ENCODE measurements around the gene VMAC. TPM values are rescaled to one million over a fixed set of nuclear protein-coding genes. Genes with fewer than 3 reads are reported as not detected.
"Not testable (repeated sequence)": the region's sequence is repeated elsewhere in the genome, so short reads cannot be mapped to it uniquely, and the experiment has no call there.

VMAC gene
- polyA plus RNA-seq, 12 donors: 2.1 to 6.3 (median 4.0) TPM; not detected in 1

DNA sequence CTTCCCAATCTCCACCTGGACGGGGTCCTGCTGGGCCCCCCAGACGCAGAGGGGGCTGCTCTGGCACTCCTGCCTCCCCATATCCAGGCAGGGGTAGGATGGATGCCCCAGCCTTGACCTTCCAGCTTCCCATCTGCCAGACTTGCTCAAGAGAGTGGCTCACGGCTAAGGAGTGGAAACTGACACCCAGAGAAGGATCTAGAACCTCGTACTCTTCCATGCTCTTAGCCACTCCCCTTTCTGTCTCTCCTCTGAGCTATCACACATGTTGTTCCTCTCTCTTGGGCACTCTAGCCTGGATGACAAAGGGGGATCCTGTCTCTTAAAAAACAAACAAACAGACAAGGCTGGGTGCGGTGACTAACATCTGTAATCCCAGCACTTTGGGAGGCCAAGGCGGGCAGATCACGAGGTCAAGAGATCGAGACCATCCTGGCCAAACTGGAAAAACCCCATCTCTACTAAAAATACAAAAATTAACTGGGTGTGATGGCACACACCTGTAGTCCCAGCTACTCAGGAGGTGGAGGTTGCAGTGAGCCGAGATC lies 22.2 kb upstream of the VMAC start:
- no peak for DNase-seq

DNA sequence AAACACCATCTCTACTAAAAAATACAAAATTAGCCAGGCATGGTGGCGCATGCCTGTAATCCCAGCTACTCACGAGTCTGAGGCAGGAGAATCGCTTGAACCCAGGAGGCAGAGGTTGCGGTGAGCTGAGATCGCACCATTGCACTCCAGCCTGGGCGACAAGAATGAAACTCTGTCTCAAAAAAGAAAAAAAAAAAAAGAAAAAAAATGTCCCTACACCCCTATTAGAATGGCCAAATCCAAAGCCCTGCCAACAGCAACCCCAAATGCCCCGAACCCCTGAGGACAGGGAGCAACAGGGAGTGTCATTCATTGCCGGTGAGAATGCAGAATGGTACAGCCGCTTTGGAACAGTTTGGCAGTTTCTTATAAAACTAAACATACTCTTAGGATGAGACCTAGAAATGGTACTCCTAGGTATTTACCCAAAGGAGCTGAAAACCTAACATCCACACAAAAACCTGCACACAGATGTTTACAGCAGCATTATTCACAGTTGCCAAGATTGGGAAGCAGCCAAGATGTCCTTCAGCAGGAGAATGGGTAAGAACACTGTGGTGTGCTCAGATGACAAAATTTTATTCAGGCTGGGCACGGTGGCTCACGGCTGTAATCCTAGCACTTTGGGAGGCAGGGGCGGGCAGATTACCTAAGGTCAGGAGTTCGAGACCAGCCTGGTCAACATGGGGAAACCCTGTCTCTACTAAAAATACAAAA lies 21.4 kb upstream of the VMAC start:
- not testable (repeated sequence) for DNase-seq

DNA sequence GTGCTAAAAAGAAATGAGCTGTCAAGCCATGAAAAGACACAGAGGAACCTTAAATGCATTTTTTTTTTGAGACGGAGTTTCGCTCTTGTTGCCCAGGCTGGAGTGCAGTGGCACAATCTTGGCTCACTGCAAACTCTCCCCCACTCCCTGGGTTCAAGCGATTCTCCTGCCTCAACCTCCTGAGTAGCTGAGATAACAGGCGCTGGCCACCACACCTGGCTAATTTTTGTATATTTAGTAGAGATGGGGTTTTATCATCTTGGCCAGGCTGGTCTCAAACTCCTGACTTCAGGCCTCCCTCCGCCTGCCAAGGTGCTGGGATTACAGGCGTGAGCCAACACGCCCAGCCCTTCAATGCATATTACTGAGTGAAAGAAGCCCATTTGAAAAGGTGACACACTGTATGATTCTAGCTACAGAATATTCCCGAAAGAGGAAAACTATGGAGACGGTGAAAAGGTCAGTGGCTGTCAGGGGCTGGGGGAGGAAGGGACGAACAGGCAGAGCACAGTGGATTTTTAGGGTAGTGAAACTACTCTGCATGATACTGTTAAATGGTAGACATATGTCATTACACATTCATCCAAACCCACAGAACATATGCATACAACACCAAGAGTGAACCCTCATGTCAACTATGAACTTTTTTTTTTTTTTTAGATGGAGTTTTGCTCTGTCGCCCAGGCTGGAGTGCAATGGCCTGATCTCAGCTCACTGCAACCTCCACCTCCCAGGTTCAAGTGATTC lies 20.4 kb upstream of the VMAC start:
- DNase-seq: not testable (repeated sequence)

DNA sequence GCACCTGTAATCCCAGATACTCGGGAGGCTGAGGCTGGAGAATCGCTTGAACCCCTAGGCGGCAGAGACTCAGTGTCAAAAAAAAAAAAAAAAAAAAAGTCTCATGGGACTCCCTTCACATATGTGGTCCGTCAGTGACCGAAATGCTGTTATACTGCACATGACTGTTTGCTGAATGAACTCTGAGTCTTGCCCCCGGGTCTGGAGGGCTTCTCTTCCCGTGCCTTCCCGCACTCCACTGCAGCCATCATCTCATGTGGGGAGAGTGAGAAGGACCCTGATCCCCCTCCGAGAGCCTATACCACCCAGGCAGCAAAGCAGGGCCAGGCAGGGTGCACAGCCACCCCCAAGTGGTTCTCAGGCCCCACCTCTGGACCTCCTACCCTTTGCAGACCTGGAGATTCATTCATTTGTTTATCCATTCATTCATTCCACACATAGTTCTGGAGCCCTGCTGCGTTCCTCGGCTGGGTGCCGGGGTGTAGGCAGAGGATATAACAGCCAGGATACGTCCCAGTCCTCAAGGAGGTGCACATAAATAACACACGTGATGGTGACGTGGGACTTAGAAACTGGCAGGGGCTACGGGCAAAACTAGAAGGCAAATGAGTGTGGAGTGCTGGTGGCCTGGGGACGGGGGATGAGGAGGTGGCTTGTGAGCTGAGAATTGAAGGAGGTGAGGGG lies 15.2 kb upstream of the VMAC start:
- no peak for DNase-seq

DNA sequence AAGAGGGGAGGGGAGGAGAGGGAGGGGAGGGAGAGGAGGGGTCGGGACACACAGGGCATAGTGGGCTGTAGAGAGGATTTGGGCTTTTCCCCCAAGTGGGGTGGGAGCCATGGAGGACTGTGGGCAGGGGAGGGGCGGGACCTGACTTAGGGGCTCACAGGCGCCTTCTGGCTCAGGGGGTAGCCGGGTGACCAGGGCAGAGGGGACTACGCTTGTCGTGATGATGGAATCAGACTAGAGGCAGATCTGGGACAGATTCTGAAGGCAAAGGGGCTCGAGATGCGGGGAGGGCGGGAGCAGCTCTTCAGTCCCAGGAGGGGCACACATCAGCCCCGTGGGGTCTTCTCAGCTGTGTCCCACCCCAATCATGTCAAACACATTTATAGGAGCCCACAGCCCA lies 14.6 kb upstream of the VMAC start:
- no peak for DNase-seq

DNA sequence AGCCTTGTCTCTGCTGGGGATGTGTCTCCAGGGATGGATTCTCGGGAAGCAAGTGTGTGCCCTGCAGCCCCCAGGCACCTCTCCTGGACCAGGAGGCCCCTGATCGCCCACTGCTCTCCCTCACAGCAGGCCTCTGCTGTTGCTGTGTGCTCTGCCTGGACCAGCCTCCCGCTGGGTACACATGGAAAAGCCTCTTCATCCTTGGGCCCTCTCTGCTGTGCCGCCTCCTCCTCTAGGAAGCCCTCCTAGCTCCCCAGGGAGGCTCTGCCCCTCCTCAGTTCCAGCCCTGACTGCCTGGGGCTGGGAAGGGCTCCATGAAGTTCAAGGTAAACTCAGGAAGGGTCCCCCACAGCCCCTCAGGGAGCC lies 13.1 kb upstream of the VMAC start:
- DNase-seq: no peak

DNA sequence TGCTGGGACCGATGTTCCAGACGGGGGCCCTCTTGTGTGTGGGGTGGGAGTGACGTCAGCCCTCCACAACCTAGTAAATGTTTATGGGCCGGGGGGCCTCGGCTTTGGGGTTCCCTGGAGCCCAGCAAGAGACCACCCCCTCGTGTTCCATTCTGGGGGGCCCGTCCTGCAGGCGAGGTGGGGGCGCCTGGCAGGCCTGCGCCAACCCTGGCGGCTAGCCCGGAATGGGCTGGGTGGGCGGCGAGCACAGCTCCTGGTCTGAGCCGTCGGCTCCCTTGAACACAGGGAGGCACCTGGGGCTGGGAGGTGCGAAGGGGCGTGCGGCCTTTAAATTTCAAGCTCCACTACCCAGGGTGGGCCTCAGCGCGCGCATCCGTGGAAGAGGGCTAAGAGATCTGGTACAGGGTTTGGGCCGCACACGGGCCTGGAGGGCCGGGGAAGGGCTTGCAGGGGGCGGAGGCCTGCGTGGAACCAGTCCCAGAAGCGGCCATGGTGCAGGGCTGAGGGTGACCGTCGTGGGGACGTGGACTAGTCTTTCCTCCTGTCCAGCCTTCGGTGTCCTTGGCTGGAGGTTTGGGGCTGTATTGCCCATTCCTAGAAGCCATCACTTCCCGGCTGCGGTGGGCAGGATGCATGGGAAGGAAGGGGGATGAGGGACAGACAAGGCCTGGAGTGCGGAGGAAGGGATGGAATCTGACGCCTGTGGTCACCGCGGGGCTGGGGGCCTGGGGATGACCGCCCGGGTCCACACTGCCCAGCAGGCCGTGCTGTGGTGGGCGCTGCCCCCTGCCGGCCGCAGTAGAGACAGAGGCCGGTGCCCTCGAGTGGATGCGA lies 12.5 kb upstream of the VMAC start:
- DNase-seq: no peak

DNA sequence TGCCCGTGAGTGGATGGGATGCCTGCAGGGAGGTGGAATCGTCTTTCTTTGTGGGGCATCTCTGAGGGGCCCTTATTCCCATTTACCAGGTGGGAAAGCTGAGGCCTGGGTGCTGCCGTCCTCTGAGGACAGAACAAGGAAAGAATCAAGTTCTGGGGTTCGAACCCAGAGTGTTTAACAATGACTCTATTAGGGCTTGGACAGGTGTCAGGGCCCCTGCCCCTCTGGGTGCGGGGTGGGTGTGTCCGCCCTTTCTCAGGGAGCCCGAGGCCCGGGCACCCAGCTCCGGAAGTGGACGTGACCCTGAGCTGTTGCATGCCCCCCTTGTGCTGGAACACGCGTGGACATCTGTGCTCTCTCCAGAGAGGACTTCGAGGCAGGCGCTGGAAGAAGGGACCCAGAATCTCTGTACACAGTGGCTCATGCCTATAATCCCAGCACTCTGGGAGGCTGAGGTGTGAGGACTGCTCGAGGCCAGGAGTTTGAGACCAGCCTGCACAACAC lies 11.8 kb upstream of the VMAC start:
- DNase-seq: no peak

DNA sequence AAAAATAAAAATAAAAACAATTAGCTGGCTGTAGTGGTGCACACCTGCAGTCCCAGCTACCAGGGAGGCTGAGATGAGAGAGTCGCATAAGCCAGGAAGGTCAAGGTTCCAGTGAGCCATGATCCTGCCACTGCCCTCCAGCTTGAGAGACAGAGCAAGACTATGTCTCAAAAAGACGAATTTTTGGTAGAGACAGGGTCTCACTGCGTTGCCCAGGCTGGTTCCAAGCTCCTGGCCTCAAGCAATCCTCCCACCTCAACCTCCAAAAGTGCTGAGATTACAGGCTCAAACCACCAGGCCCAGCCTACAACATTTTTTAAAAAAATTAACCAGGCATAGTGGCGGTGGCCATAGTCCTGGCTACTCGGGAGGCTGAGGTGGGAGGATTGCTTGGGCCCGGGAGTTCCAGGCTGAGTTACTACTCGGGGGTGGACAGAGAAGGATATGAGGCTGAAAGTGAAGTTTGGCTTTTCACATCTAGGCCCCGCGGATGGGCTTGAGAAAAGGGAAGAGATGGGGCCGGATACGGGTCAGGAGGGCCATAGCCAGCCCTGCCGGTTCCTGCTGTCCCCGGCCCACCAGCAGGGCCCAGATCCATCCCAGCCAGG lies 11.3 kb upstream of the VMAC start:
- DNase-seq: no peak

DNA sequence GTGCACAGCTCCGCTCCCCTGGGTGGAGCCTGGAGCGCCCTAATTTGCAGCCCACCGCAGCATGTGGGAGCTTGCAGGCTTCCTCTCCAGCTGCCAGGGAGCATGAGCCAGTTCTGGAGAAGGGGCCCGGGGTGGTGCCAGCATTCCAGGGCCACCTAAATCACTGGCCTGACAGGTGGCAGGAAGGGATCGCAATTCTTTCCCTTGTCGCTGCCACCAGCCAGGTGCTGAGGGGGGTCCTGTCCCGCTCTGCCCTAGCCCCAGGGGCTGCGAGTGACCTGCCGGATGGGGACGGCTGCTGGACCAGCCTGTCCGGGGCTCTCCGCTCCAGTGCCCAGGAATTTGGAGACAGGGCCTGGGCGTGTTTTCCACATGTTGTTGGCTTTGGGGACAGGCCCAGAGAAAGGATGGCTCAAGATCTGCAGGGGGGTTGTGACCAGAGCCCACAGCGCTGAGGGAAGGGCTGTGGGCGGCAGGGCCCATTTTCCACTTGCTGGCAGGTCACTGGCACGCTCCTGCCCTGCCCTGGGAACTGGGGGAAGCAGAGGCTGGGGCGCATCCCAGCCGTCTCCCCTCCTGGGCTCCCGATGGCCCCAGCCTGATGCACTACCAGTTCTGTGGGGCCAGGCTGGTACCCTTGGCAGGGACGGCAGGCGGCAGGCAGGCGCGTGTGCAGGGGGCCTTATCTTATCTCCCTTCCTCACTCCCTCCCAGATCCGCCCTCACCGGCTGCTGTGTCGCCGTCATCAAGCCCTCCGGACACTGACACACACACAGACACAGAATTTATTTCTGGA lies 10.6 kb upstream of the VMAC start:
- no peak for DNase-seq

DNA sequence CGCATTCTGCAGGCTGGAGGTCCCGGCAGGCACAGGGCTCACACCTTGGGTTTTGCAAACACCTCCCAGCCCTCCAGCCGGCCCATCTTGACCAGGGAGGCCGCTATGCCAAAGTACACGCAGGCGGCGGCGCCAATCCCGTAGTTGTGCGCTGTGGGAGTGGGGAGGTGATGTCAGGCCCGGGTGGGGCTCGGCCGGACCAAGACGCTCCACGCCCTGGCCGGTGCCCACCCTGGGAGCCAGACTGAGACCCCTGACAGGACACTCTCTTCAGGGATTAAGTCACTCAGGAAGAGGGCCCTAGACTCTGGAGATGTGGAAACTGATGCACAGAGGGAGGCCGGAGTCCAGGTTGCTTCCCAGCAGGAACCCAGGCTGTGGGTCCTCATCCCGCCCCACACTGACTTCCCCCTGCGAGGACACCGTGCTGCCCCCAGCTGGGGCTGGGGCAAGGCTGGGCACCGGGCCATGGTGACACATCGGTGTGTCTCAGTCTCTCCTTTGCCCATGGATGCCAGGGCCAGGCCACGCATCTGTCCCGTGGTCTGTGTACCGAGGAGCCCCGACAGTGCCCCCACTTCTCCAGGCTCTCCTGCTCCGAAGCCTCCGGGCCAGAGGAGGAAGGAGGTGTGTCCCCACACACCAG lies 9.8 kb upstream of the VMAC start:
- DNase-seq: no peak

DNA sequence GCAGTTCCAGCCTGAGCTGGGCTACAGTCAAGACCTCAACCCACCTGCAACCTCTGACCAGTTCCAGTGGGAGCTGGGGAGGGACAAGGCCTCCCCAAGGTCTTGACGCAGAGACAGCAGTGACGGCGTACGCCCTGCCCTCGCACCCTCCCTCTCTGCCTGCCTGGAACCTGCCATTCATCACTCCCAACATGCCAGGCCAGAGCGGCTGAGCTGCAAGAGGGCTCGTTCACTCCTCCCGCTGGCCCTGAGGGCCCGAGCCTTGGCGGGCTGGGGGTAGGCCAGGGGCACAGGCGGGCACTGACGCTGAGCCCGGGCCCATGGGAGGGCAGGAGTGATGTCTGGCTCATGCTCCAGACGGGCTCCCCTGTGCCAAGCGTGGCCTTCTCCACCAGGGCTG lies 9.3 kb upstream of the VMAC start:
- no peak for DNase-seq

DNA sequence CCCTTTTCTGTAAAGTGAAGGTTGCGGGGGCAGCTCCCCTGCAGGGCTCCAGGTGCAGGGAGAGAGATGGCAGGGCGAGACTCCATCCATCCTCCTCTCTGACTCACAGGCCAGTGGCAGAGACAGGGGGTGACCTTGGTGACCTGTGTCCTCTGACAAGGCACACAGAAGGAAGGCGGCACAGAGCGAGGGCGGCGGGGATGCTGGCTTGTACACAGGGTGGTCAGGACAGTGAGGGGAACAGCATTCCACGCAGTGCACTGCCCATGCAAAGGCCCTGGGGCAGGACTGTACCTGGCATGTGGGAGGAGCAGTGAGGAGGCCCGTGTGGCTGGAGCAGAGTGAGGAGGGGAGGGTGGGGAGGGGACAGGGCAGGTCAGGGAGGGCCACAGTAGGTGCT lies 8.8 kb upstream of the VMAC start:
- DNase-seq: no peak

DNA sequence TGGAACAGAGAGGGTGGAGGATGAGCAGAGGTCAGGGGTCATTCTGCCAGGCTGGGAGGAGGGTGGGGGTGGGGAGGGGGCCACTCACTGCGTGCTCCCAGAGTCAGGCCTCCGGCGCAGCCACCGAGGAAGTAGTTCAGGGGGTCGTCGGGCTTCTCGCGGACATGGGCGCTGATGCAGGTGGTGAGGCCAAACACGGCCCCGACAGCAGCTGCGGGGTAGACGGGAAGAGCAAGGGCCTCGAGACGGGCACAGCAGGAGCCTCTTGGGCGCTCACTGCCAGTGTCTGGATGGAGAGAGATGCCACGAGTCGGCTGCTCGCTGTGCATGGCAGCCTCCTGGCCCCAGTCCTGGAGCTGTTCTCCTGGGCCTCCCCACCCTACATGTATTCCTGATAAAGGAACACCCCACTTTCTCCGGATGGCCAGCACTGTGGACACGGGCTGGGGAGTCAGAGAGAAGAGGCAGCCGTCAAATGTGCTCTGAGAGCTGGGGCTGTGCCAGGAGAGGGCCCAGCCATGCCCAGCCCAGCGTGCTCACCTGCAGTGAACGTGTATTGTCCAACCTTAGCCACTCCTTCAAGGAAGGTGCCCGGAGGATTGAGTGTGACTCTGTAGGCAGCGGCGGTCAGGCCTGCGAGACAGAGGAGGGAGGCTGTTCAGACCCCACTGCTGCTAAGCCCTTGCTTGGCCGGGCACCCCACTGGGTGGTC lies 8.2 kb upstream of the VMAC start:
- no peak for DNase-seq

DNA sequence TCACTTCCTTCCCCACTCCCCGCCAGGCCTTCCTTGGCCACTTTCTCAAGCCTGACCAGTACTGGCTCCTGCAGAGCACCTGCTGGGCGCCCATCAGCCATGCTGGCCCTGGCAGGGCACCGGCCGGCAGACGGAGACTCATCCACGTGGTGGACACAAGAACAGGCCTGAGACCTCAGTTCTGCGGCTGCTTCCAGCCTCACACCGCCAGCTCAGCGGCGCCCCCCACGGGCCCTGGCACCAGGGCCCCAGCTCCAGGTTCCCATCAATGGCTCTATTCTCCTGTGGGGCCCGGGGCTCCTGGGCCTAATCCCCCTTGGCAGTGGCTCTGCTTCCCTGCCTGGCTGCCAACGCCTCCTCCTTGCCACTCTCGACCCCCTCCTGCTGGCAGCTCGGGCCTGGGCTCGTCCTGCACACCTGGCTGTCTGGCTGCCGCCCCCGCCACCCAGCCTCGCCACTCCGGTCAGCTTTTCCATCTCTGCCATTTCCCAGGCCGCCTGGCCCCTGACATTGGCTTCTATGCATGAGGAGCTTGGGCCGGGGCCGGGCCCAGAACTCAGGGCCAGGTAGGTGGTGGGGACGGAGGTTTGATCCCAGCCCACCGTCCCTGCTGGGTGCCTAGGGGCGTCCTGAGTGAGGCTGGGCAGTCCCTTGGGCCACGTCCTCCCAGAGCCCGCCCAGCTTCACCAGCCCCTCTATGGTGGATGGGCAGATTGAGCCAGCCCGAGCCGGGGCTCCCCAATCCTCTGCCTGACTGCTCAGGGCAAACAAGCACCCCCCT lies 7.3 kb upstream of the VMAC start:
- no peak for DNase-seq

DNA sequence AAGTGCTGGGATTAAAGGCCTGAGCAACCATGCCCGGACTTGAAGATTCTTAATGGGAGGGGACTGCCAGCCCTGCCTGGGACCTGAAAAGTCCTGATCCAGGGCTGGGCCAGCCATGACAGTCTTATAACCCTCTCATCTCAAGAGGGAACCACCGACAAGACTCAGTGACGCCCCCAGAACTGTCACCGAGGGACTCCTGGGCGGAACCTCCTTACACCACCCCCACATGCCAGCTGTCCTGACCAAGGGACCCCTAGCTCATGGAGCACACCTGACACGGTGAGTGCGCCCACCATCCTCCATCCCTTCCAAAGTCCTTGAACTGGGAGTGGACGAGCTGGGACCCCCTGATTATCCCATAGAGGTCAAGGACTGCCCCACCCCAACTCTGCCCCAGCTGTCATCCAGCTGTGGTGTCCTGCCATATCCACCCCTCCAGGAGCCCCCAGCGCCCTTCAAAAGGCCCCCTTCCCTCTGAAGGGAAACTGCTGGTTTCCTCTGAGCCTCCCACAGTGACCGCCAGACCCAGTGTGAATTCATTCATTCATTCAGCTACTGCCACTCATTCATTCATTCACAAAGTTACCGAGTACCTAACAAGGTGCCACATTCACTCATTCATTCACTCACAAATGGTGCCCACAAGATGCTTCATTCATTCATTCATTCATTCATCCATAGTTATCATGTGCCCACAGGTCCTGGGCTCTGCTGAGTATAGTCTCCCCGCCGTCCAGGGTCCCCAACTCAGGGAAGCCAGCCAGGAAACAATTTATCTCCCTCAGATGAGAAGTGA lies 4.7 kb upstream of the VMAC start:
- no peak for DNase-seq

DNA sequence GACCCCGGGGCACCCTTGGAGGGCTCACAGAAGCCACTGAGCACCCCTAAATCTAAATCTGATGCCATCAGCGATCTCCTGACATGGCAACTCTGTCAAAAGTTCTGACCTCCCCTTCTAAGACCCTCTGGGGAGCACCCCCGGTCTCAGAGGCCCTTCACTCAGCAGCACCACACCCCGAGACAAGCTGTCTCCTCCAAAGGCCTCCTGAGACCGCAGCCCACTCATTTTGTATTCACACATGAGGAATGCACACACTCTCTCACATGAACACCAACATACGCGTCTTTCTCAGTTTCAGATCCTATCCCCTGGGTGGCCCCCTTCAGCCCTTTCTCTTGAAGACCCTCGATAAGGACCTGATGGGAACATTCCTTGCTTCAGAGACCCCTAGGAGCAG lies 3.7 kb upstream of the VMAC start:
- no peak for DNase-seq
